HG03469 (cell line): ENCODE data around the gene CFAP54.
"Not testable (repeated sequence)": the region's sequence is repeated elsewhere in the genome, so short reads cannot be mapped to it uniquely, and the experiment has no call there.

Experiments
- ATAC-seq: cut with Tn5 transposase; IDR thresholded peaks from one replicate; pipeline ENCODE4 v1.9.1; 2021; ENCODE audit warnings: mild to moderate bottlenecking, moderate library complexity, moderate number of reproducible peaks; ENCODE audit not compliant: unreplicated experiment

The CFAP54 gene

GRCh38 chr12:96473394-96474093 is 15.8 kb upstream of the CFAP54 start:
- no peak for ATAC-seq

- ATAC-seq, result no peak
These were observed 15.2 kb upstream of the CFAP54 start for GRCh38 chr12:96474206-96474605.

GRCh38 chr12:96478011-96478410 is 11.4 kb upstream of the CFAP54 start:
- ATAC-seq, result no peak

- ATAC-seq, result no peak
These were observed 7.3 kb upstream of the CFAP54 start for GRCh38 chr12:96482086-96482485.

GRCh38 chr12:96483116-96483515 is 6.3 kb upstream of the CFAP54 start:
- no peak for ATAC-seq

- no peak for ATAC-seq
These were observed 2.4 kb upstream of the CFAP54 start for GRCh38 chr12:96486751-96487613.

GRCh38 chr12:96487634-96488033 is 1.7 kb upstream of the CFAP54 start:
- ATAC-seq, result no peak

GRCh38 chr12:96493106-96493505 is 3.7 kb downstream of the CFAP54 start:
- ATAC-seq, result no peak

- ATAC-seq, result not testable (repeated sequence)
These were observed 4.8 kb downstream of the CFAP54 start for GRCh38 chr12:96494154-96494553.

- ATAC-seq, result no peak
These were observed 5.8 kb downstream of the CFAP54 start for GRCh38 chr12:96495155-96495554.

- ATAC-seq, result no peak
These were observed 6.6 kb downstream of the CFAP54 start for GRCh38 chr12:96495841-96496545.

- no peak for ATAC-seq
These were observed 7.6 kb downstream of the CFAP54 start for GRCh38 chr12:96496944-96497343.

- ATAC-seq, result no peak
These were observed 8.5 kb downstream of the CFAP54 start for GRCh38 chr12:96497855-96498254.

GRCh38 chr12:96500693-96501092 is 11.3 kb downstream of the CFAP54 start:
- no peak for ATAC-seq

- ATAC-seq, result peak; percentile 52
These were observed 11.9 kb downstream of the CFAP54 start for GRCh38 chr12:96501133-96501761.

GRCh38 chr12:96501908-96502307 is 12.5 kb downstream of the CFAP54 start:
- no peak for ATAC-seq

GRCh38 chr12:96502477-96502876 is 13.1 kb downstream of the CFAP54 start:
- ATAC-seq, result no peak

GRCh38 chr12:96502949-96503532 is 13.7 kb downstream of the CFAP54 start:
- no peak for ATAC-seq

GRCh38 chr12:96503976-96504375 is 14.6 kb downstream of the CFAP54 start:
- no peak for ATAC-seq

GRCh38 chr12:96506776-96507175 is 17.4 kb downstream of the CFAP54 start:
- no peak for ATAC-seq

GRCh38 chr12:96510306-96510764 is 21.0 kb downstream of the CFAP54 start:
- no peak for ATAC-seq
